ENCODE measurements around the gene PSMC6.

Gene PSMC6

GRCh38 chr14:52706724-52707706 lies at the start of gene PSMC6:
Gene PSMC6, plus strand, starts transcription at chr14:52707200. Its CDS starts 20 bp downstream, at chr14:52707220.
- peak; percentile 62 for DNase-seq

DNA sequence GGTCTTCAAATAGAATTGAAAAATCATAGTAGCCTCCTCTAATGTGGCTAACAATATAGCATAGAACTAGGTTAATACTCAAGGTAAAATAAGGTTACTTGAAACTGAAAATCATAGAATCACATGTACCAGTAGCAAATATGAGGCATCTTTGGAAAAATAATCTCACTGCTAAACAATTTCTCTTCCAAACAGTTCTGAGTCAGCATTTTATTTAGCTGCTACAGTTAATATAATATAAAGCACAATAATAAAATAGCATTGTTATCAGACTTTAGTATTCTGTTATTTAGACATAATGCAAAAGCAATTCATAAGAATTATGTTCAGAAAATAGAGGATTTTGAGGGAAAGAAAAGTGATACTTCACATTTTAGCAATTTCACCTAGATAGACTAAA lies 46.7 kb upstream of the PSMC6 start:
- DNase-seq, result no peak

GRCh38 chr14:52660832-52661231 lies 46.2 kb upstream of the PSMC6 start:
- no peak for DNase-seq

DNA sequence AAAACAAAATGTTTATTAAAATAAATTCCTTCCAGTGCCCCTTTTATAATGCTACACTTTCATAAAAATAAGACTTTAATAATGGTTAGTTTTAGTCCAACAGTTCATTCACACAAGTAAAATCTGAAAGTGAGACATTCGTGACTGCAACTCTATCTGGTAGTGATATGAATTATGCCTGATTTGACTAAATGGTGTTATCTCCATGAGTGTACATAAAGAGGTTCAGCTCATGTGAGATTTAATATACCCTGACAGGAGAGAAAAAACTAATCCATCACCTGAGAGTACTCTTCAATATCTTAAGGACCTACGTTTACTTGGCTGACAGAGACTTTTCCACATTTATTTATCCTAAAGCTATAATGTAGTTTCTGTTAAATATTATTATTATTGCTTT lies 45.7 kb upstream of the PSMC6 start:
- DNase-seq, result no peak

DNA sequence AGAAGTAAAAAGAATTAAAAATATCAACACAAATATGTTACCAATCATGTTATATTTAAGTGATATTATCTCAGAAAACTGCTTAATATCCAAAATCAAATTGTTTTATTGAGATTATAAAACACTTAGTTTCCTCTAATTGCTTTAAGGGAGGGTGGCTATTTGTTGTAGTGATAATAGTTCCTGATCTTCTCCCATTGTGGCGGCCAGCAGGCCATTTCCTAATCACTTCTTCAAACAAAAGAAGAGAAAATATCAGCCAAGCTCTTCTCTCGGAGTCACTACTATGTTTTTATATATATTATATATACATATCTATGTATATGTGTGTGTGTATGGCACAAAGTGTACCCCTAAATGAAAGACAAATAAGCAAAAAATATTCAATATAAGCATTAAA lies 43.1 kb upstream of the PSMC6 start:
- DNase-seq, result no peak

- no peak for DNase-seq
Observed at GRCh38 chr14:52678591-52678990, 28.4 kb upstream of the PSMC6 start.

- DNase-seq, result no peak
Observed at GRCh38 chr14:52683985-52684520, 22.9 kb upstream of the PSMC6 start.

DNA sequence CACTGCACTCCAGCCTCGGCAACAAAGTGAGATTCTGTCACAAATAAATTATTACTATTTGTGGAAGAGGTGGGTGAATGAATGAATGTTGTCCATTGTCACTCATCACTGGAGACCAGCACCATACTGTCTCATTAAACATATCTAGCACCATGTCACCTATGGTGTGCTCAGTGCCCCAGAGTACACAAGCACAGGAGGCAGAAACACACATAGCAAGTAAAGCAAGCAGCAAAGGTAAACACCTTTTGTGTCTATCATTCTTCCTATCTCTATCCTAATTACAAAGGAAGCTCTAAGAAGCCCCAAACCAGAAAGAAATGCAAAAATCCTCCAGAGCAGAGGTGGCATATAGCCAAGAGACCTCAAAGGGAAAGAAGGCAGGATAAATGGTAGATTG lies 20.8 kb upstream of the PSMC6 start:
- no peak for DNase-seq

GRCh38 chr14:52690983-52691760 lies 15.8 kb upstream of the PSMC6 start:
- DNase-seq, result no peak

GRCh38 chr14:52692248-52692962 lies 14.6 kb upstream of the PSMC6 start:
- DNase-seq, result no peak

DNA sequence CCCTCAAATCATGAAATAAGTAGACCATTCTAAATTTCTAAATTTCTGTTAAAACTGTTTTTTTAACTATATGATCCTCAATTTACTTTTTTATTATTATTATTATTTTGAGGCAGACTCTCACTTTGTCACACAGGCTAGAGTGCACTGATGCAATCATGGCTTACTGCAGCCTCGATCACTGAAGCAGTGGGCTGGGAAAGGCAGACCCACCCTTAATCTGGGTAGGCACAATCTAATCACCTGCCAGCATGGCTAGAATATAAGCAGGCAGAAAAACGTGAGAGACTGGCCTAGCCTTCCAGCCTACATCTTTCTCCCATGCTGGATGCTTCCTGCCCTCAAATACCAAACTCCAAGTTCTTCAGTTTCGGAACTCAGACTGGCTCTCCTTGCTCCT lies 14.0 kb upstream of the PSMC6 start:
- no peak for DNase-seq

DNA sequence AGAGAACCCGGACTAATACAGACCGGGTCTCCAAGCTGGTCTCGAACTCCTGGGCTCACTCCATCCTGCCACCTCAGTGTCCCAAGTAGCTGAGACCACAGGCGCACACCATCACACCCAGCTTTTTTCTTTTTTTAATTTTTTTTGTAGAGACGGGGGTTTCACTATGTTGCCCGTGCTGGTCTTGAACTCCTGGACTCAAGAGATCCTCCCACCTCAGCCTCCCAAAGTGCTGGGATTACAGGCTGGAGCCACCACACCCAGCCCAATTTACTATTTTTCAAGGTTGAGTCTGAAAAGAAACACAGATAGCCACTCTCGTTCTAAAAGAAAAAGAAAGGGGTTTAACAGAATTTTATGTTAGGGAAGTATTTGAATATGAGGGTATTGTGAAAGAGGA lies 13.5 kb upstream of the PSMC6 start:
- no peak for DNase-seq

DNA sequence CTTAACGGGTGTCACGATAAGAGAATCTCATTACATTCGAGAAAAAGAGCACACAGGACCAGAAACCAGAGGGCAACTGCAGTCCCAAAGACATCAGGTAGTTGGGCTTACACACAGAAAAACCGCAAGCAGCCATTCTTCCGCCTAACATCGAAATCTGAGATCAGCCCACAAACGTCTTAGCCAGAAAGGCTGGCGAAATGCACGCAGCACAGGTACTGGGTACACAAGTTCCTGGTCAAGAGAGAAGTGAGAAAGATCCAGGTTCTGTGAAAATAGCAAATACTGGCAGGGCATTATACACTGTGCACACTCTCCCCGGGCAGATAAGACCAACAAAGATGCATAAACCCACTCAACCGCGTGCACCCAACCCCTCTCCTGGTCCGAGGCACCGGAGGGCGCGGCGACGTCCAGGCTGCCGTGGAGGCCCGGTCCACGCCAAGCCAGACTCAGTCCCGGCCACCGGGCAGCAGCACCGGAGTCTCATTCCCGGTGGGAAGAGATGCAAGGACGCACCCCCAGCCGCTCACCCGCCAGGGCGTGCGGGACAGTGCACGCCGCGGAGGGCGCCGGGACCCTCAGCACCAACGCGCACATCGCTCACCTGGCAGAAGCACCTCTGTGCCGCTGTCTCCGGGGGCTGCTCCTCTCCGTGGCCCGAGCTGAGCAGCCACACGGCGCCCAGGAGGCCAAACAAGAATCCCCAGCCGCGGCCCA lies 12.1 kb upstream of the PSMC6 start:
- DNase-seq, result peak; percentile 77

DNA sequence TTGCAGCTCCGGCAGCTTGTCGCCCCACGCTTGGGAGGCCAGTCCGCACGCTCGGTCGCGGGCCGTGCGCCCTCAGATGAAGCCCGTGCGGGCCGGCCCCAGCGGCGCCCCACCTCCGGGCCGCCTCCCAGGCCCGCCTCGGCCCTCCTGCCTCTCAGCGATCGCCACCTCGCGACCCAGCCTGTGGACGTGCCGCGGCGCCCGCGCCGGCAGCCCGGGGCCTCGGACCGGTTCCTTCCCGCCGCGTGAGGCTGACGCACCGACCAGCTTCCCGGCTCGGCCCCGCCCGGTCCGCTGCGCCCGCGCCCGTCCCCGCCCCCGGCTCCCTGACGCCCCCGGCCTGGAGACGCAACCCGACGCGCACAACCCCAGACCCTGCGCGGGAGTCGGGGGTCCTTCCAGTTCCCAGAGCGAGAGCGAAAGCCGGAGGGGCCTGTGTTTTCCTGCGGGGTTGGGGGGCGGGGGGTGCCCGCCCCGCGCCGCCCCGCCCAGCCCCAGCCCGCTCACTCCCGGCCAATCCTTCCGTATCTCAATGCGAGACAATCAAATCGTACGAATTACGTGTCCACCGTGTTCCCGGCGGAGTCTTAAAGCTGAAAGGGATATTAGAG lies 11.4 kb upstream of the PSMC6 start, which contains the start of gene ERO1A:
Gene ERO1A, minus strand, starts transcription at position 78 of the 611 bp plus-strand sequence. Its CDS starts 77 bp downstream, at position 1.
- DNase-seq, result peak; percentile 78

GRCh38 chr14:52700701-52701172 lies 6.3 kb upstream of the PSMC6 start:
- no peak for DNase-seq

- no peak for DNase-seq
Observed at GRCh38 chr14:52701223-52701622, 5.8 kb upstream of the PSMC6 start.

- DNase-seq, result no peak
Observed at GRCh38 chr14:52703225-52703624, 3.8 kb upstream of the PSMC6 start.

DNA sequence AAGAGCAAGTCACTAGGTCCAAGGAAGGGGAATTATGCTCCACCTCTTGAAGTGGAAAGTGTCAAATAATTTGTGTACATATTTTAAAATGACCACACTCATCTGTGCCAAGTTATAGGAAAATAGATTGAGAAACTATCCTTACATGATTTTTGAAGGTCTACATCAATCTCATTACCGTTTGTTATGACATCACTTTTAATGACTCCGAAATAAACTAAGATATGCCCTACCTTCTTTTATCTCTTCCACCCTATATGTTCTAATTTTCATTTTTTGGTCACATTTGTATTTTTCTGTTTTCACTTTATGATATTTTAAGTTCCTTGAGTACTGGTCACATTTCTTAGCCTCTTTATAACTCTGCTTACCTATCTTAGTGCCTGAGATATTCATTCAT lies 3.3 kb upstream of the PSMC6 start:
- no peak for DNase-seq

- DNase-seq, result no peak
Observed at GRCh38 chr14:52706286-52706685, 714 bp upstream of the PSMC6 start.

- DNase-seq, result no peak
Observed at GRCh38 chr14:52711666-52712065, 4.7 kb downstream of the PSMC6 start.

DNA sequence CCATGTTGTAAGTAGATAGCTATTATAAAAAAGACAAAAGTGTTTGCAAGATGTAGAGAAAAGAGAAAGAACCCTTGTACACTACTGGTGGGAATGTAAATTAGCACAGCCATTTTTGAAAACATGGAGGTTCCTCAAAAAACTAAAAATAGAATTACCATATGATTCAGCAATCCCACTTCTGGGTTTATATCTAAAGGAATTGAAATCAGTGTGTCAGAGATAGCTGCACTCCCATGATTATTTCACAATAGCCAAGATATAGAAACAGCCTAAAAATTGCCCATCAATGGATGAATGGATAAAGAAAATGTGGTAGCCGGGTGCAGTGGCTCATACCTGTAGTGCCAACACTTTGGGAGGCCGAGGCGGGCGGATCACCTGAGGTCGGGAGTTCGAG lies 9.2 kb downstream of the PSMC6 start:
- no peak for DNase-seq

Data from KG1 (cell line).